PFSK-1 (cell line): ENCODE measurements around the gene TFF2.

Experiments used
- POLR2AphosphoS5 ChIP-seq: IDR thresholded peaks from 2 replicates; pipeline ENCODE4 v1.6.1; 2012; ENCODE audit warnings: low read depth, mild to moderate bottlenecking, control low read depth, low read length, moderate library complexity
- REST ChIP-seq, 2 experiments: IDR thresholded peaks; 2 replicates each; pipeline versions ENCODE4 v1.6.1 to v1.8.0; 2011 to 2012; ENCODE audit warnings: low read depth in 2 of 2, low read length in 2 of 2, control low read depth in 1 of 2, inconsistent platforms in 1 of 2, mild to moderate bottlenecking in 1 of 2, moderate library complexity in 1 of 2; ENCODE audit not compliant: insufficient read depth in 1 of 2
- SIN3A ChIP-seq: IDR thresholded peaks from 2 replicates; pipeline ENCODE4 v1.6.1; 2012; ENCODE audit warnings: mild to moderate bottlenecking, low read length, moderate library complexity, borderline replicate concordance; ENCODE audit not compliant: insufficient read depth
- TAF1 ChIP-seq: IDR thresholded peaks from 2 replicates; pipeline ENCODE4 v1.6.1; 2012; ENCODE audit warnings: low read length, control low read depth, borderline replicate concordance; ENCODE audit not compliant: insufficient read depth

- TF ChIP-seq REST (IDR thresholded peaks at IDR 0.05; ENCODE audit: insufficient read depth in 1 of 2, low read depth in 2 of 2, low read length in 2 of 2) (no peak), SIN3A (no peak), TAF1 (no peak), POLR2AphosphoS5 (no peak)
These were observed 11.9 kb upstream of the TFF2 start for GRCh38 chr21:42362700-42363099.
